Measurements from ENCODE around the gene THY1. TPM values are rescaled to one million over a fixed set of nuclear protein-coding genes. Genes with fewer than 3 reads are reported as not detected.

The THY1 gene
- total and polyA plus RNA-seq, 2 of the 8 experiments (the other 6 are each of a cell fraction or from before 2014, with no cell fraction given) = 286 to 2,479 TPM

GRCh38 chr11:119370486-119371046, 52.4 kb downstream of the THY1 start:
- TF ChIP-seq SAP30 (IDR thresholded peaks at IDR 0.05; ENCODE audit: insufficient read depth, insufficient replicate concordance, low read length) = no peak
- no peak for TF ChIP-seq KDM4A (IDR thresholded peaks at IDR 0.05; ENCODE audit: low read depth, low read length, severe bottlenecking)
- TF ChIP-seq TAF1 (IDR thresholded peaks at IDR 0.05; ENCODE audit: low read depth, low read length) = no peak
- TF ChIP-seq HDAC6 (IDR thresholded peaks at IDR 0.05; ENCODE audit: low read depth, low read length) = no peak
- no peak for TF ChIP-seq CEBPB (IDR thresholded peaks at IDR 0.05; ENCODE audit: low read depth, low read length)
- no peak for TF ChIP-seq SIRT6 (IDR thresholded peaks at IDR 0.05; ENCODE audit: low read length)
- TF ChIP-seq EGR1 (IDR thresholded peaks at IDR 0.05; ENCODE audit: borderline replicate concordance, low read depth, low read length) = no peak
- no peak for TF ChIP-seq ASH2L (IDR thresholded peaks at IDR 0.05; ENCODE audit: low read length)
- TF ChIP-seq USF2 (IDR thresholded peaks at IDR 0.05; ENCODE audit: low read length) = no peak
- no peak for TF ChIP-seq ATF2 (IDR thresholded peaks at IDR 0.05; ENCODE audit: low read length)
- no peak for TF ChIP-seq MAFK (IDR thresholded peaks at IDR 0.05; ENCODE audit: low read depth, low read length)
- Histone ChIP-seq H4K91ac (replicated peaks; ENCODE audit: insufficient read length, low read length) (no peak overlapping the region), H3K23ac (ENCODE audit: insufficient read length) (no peak overlapping the region), H3K4ac (replicated peaks; ENCODE audit: insufficient read length, low read depth, low read length) (no peak overlapping the region), H3K56ac (replicated peaks; ENCODE audit: insufficient read length, low read depth, low read length) (no peak overlapping the region), H4K8ac (ENCODE audit: extremely low read depth, insufficient read depth, low read length) (no peak overlapping the region), H2BK20ac (ENCODE audit: low read length) (no peak overlapping the region), H3K9me3 (ENCODE audit: insufficient read depth in 2 of 2, low read depth in 1 of 2, low read length in 1 of 2) (no peaks in the 10 kb centered on the region; a peak in 1 of 4 replicates), H2AK5ac (ENCODE audit: low read depth, low read length) (no peak overlapping the region), H4K20me1 (replicated peaks in 1 of 2; ENCODE audit: control insufficient read depth in 1 of 2, insufficient read depth in 2 of 2, low read length in 2 of 2) (peaks cover 0 to 8% of the 10 kb centered on the region in 2 experiments), H2BK12ac (ENCODE audit: low read depth, low read length) (no peak overlapping the region), H4K5ac (ENCODE audit: insufficient read length, low read depth, low read length) (no peak overlapping the region), H2AFZ (ENCODE audit: low read length) (no peak overlapping the region), H2BK120ac (replicated peaks; ENCODE audit: low read depth, low read length) (no peak overlapping the region), H3K36me3 (ENCODE audit: control insufficient read depth in 2 of 4, insufficient read depth in 4 of 4, low read length in 3 of 4) (no peaks in the 10 kb centered on the region), H3K18ac (ENCODE audit: extremely low read depth, low read length) (no peak overlapping the region), H2BK15ac (ENCODE audit: low read length) (no peak overlapping the region), H3K9ac (replicated peaks in 1 of 4; ENCODE audit: extremely low read depth in 1 of 4, low read depth in 3 of 4, low read length in 3 of 4) (no peak overlapping the region), H3K79me1 (ENCODE audit: low read depth, low read length) (no peaks in the 10 kb centered on the region), H3K79me2 (ENCODE audit: control insufficient read depth in 1 of 2, insufficient read depth in 2 of 2, low read length in 2 of 2) (no peaks in the 10 kb centered on the region), H3K4me3 (ENCODE audit: extremely low read depth in 1 of 4, insufficient read depth in 2 of 4, low read depth in 3 of 4, low read length in 4 of 4) (no peak overlapping the region), H3K27me3 (replicated peaks in 1 of 4; ENCODE audit: control insufficient read depth in 3 of 4, extremely low read depth in 1 of 4, insufficient read depth in 3 of 4, low read length in 3 of 4) (peaks cover 0 to 6% (median 3%) of the 10 kb centered on the region in 4 experiments; a peak in 3 of 7 replicates), H3K23me2 (ENCODE audit: low read depth, low read length) (no peaks in the 10 kb centered on the region), H3K4me1 (replicated peaks in 1 of 4; ENCODE audit: control insufficient read depth in 3 of 4, insufficient read depth in 4 of 4, low read length in 3 of 4) (peaks cover 0 to 27% (median 14%) of the 10 kb centered on the region in 4 experiments; a peak in 6 of 7 replicates), H2BK5ac (ENCODE audit: low read depth, low read length) (no peak overlapping the region), H3K27ac (ENCODE audit: low read depth, low read length) (no peak overlapping the region), H3K14ac (ENCODE audit: insufficient read length) (no peak overlapping the region), H3K4me2 (ENCODE audit: insufficient read depth in 1 of 2, low read depth in 2 of 2, low read length in 2 of 2) (no peak overlapping the region)
- DNase-seq (ENCODE audit: low read depth in 1 of 2, low spot score in 2 of 2) (no peak), FAIRE-seq (no peak)
- ChIA-PET CTCF (ENCODE audit: partially characterized antibody) (interaction anchor here (0.6 to 26.3 kb wide), 13 partner anchors 11 to 387 kb away, joined by 3 to 474 read pairs (median 5); partner anchors contain the start of genes C1QTNF5, MFRP and USP2), POLR2A (ENCODE audit: partially characterized antibody) (interaction anchor here (0.6 to 6.6 kb wide), 3 partner anchors 9 to 46 kb away, joined by 3 to 32 read pairs (median 3); no protein-coding TSS in a partner anchor)
- WGBS, 2 experiments (ENCODE audit: extremely low coverage in 1 of 2, insufficient coverage in 1 of 2, insufficient read length in 1 of 2, insufficient replicate concordance in 2 of 2, low coverage in 1 of 2, low lambda C conversion rate in 2 of 2, missing lambda C conversion rate in 1 of 2) = 71% methylated on average over 8 of the region's 8 CpGs; no CpG with 5 or more reads in 1 of the 2 experiments
